GM21619 (cell line): ENCODE measurements around the gene BRMS1.
"Not testable (repeated sequence)": the region's sequence is repeated elsewhere in the genome, so short reads cannot be mapped to it uniquely, and the experiment has no call there.

Experiments used
- ATAC-seq: cut with Tn5 transposase; IDR thresholded peaks from one replicate; pipeline ENCODE4 v1.9.1; 2021; ENCODE audit not compliant: unreplicated experiment

The BRMS1 gene

DNA sequence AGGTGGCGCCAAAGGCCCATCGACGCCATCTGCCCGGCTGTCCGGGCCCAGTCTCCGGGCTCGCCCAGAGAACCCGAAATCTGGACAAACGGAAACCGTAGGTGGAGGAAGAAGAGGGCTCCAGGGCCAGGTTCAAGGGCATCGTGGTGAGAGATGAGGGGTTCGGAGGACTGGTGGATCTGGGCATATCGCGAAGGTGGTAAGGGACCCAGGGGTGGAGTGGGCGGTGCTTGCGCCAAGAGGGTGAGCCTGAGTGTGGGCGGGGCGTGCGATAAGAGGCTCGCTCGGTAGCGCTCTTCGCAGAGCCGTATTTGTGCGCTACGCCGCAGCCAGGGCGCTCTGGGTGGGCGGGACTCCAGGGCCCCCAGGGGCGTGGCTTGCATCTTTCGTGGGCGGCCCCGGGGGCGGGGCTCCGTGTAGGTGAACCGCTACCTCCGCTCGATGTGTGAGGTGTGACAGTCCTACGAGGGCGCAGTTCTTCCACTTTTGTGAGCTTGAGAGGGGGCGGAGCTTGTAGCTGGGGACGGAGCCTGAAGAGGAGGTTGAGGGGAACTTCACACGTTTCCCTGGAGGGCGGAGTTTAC is 32.8 kb downstream of the BRMS1 start:
- peak; percentile 67 for ATAC-seq

DNA sequence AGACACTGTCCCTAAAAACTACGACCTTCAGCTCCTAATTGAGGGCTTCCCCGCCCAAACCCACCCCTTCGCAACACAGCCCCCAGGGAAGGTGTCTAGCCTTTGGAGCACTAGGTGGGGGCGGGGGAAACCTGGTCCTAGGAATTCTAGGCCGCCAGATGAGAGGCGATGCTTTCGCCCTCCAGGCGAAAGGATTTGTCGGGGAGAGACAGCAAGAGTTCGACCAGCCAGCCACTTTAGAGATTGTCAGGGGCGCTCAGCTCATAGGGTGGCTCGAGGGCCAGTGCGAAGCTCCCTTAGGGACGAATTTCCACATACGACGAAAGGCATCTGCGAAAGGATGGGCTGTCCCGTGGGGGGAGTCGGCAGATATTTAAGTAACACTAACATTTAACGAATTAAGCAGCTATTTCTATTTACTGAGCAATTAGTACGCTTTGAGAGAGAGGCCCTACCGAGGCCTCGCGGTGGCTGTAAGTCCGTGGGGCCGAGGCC is 33.4 kb downstream of the BRMS1 start:
- ATAC-seq: peak; percentile 2

DNA sequence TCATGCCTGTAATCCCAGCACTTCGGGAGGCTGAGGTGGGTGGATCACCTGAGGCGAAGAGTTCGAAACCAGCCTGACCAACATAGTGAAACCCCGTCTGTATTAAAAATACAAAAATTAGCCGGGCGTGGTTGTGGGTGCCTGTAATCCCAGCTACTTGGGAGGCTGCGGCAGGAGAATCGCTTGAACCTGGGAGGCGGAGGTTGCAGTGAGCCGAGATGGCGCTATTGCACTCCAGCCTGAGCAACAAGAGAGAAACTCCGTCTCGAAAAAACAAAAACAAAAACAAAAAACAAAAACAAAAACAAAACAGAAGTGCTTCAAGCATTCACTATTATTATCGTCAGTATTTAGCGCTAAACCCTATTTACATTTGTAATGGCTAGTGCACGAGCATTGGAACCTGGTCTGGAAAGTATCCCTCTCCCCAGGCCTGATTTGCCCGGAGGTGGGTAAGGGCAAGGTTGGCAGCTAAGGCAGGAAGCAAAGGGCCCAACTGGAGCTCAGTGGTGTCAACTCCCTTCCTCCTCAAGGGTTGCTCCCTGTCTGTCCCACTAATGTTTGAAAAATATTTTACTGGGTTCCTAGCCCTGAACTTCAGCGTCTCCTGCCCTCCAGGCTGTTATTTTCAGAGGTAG is 34.0 kb downstream of the BRMS1 start:
- ATAC-seq: not testable (repeated sequence)

DNA sequence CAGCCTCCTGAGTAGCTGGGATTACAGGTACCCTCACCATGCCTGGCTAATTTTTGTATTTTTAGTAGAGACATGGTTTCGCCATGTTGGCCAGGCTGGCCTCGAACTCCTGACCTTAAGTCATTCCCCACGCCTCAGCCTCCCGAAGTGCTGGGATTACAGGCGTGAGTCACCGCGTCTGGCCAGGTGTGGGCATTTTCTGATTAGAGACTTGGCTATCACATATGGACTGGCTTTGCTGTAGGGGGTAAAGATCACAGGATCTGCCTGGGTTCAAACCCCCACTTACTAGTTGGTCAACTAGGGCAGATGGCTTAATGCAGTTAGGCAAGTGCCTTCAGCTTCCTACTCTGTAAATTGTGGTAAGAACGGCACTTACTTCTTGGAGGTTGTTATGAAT is 34.6 kb downstream of the BRMS1 start:
- no peak for ATAC-seq

DNA sequence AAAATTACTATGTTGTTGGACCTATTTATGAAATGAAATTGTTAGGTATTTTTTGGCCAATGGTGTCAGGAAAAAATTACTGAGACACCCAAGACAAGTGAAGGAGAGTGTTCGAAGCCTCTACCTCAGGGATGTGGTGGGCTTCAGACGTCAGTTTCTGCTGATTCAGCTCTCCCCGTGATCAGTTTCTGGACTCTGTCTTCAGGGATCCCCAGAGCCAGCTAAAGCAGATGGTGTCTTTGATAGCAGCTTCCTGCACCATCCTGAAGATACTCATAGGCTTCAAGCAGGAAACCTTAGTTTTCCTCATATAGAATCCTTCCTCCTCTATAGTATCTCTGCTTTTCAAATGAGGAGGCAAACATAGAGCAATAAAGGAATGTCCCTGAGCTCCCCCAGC is 35.4 kb downstream of the BRMS1 start:
- no peak for ATAC-seq

DNA sequence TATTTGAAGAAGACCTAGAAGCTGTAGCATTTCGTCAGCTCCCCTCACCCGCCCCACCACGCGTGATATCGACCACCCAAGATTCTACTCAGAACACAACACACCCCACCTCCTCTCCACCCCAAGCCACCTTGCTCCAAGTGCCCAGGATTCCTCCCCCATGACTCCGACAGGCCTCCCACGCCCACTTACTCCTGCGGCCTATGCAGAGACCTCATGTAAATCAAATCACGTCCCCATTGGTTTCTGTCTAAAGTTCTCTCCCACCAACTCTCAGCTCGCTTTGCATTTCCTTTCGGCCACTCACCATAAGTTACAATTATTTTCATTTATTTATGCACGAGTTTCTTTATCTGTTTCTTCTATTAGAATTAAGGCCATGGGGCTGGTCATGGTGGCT is 42.2 kb downstream of the BRMS1 start:
- no peak for ATAC-seq

DNA sequence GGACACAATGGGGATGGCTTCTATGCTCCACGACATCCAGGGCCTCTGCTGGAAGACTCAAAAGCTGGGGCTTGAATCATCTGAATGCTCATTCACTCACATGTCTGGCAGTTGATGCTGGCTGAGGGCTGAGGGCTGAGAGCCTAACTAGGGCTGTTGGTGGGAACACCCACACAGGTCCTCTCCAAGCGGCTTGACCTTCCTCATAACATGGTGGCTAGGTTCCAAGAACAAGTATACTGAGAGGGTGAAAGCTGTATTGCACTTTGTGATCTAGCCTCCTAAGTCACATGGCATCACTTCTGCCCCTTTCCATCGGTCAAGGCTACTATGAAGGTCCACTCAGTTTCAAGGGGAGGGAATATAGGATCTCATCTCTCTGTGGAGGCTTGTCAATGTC is 45.7 kb downstream of the BRMS1 start:
- ATAC-seq: no peak

DNA sequence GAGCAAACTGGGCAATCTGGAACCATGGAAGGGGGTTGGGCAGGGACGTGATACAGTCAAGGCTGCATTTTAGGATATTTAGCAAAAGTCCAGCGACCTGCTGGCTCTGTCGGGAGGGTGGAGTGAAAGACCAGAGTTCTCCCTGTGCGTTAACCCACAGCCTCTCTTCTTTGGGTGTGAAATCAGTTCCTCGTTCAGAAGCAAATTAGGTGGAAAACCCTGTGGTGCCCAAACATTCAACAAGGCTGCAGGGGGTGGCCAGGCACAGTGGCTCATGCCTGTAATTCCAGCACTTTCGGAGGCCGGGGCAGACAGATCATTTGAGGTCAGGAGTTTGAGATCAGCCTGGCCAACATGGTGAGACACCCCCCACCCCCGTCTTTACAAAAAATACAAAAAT is 47.3 kb downstream of the BRMS1 start:
- no peak for ATAC-seq

DNA sequence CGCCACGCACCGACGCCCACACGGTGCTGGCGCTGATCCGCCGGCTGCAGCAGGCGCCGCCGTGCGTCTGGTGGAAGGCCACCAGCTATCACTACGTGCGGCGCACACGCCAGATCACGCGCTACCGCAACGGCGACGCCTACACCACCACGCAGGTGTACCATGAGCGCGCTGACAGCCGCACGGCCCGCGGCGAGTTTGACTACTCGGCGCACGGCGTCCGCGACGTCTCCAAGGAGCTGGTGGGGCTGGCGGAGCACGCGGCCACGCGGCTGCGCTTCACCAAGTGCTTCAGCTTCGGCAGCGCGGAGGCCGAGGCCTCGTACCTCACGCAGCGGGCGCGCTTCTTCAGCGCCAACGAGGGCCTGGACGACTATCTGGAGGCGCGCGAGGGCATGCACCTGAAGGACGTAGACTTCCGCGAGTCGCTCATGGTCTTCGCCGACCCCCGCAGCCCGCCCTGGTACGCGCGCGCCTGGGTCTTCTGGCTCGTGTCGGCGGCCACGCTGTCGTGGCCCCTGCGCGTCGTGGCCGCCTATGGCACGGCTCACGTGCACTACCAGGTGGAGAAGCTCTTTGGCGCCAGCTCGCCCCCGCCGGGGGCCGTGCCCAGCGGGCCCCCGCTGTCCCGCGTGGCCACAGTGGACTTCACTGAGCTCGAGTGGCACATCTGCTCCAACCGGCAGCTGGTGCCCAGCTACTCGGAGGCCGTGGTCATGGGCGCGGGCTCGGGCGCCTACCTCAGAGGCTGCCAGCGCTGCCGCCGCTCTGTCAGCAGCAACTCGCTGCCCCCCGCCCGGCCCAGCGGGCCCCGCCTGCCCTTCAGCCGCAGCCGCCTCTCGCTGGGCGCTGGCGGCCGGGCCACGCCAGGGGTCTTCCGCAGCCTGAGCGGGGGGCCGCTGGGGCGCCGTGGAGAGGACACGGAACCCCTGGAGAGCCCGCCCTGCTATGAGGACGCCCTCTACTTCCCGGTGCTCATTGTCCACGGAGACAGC is 50.0 kb downstream of the BRMS1 start:
- ATAC-seq: no peak

DNA sequence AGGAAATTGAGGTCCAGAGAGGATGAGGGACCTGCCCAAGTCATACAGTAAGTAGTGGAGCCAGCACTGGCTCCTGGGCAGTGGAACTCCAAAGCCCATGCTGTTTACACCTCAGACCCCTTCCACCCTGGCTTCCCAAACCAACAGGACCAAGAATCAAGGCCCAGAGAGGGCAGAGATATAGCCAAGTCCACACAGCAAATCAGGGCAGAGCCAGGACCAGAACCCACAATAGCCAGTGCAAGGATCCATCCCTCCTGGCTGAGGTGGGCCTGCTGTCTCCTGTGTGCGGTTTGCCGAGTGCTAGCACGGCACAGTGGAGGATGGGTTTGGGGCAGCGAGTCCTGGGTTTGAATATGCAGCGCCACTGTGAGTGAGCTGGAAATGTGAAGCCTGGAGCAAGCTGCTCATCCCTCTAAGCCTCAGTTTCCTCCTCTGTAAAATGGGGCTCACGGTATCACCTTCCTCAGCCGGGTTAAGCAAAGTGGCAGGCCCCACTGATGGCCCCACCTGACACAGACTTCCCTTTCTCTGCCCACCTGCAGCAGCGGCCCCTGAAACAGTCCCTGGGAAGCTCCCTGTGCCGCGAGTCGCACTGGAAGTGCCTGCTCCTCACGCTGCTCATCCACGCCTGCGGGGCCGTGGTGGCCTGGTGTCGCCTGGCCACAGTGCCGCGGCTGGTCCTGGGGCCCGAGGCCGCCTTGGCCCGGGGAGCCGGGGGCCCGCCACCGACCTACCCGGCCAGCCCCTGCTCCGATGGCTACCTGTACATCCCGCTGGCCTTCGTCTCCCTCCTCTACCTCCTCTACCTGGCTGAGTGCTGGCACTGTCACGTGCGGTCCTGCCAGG is 50.9 kb downstream of the BRMS1 start:
- no peak for ATAC-seq

DNA sequence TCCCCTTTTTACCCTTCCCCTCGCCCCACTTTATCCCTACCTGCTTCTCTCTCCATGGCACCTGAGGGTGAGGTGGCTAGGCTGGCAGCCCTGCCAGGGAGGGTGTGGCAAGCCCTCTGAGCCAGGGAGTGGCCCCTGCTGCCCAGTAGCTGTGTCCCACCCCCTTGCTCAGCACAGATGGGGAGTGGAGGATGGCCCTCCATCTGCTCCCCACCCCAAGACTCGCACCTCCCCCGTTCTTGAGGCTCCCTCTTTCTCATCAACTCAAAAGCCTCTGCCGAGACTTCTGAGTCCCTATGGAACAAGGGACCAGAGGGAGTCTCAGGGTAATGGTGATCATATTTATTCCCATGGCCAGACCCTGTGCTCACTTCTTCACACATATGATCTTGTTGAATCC is 51.6 kb downstream of the BRMS1 start:
- ATAC-seq: no peak

DNA sequence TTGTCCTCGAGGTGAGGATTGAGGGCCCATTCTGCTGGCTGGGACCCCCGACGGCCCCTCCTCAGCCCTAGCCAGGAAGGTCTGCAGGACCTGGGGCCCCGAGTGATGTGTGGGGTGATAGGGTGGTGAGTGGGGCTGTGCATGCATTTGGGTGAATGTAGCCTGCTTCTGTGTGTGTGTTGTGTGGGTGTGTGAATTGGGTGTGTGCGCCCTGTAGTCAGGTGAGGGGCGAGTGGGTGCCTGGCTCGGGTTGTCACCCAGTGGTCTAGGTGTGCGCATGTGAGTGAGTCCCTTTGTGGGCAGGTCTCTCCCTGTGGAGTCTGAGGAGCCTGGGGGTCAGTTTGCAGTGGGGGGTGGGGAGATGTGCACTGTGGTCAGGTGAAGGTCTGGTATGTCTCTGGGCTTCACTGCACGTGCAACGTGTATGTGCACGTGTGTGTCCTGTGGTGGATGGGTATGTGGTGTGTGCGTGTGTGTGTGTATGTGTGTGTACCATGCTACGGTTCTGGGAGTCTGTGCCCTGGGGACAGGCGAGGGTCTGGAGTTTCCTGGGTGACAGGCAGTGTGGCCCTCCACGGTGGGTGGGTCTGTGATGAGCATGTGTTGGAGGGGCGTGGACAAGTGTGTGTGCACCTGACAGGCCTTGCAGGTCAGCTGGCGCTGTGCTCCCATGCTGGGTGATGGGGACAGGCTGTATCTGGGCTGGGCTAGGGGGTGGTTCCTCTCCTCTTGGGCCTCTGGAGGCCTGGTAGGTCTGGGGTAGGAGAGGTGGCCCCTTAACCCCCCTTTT is 52.2 kb downstream of the BRMS1 start:
- ATAC-seq: no peak

DNA sequence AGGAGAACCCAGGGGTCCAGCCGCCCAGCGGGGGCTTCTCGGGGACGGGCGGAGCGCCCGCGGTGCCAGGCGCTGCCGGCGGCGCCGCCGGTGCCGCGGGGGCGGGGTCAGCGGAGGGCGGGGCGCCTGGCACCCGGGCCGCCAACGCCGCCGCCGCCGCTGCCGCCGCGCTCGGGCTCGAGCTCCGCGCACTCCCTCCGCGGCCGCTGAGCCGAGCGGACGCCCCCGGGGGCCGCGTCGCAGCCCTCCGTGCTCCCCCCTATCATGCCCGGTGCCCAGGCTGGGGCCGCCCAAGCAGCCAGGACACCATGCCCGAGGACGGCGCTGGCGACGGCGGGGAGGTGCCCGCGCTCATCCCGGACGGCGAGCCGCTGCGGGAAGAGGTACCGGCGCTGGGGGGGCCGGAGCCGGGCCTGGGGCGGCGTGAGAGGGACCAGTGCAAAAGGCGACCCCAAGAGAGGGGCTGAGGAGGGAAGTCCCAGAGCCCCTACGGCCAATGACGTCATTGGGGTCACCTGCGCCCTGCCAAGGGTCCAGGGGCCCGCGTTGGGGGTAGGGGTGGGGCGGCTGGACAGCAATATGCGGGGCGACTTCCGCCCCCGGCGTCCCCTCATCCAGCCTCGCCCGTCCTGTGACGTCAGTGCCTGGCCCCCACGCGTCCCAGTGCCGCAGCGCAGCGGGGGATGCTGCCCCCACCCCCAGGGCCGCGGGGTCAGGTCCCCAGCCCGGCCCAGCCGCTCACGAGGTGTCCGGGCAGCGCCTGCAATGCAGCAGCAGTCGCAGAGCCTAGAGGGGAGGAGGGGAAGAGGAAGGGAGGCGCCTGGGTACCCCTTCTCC is 53.0 kb downstream of the BRMS1 start, which contains the start of gene TMEM151A:
Gene TMEM151A, plus strand, starts transcription at position 189 of the 837 bp plus-strand sequence. Its CDS starts 120 bp downstream, at position 309.
- no peak for ATAC-seq

DNA sequence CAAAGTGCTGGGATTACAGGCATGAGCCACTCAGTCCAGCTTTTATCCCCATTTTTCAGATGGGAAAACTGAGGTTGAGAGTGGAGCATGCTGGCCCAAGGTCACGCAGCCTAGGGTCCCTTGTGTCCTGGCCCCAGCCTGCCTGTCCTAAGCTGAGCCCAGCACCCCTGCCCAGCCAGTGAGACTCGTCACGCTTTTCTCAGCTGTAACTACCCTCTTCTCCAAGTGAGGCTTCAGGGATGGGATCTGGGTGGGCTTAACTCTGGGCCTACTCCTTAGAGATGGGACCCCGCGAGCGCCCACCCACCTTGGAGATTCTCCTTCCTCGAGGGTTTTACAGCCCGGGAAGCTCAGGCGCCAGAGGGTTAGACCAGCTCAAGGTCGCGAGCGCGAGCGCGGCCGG is 53.6 kb downstream of the BRMS1 start:
- no peak for ATAC-seq

DNA sequence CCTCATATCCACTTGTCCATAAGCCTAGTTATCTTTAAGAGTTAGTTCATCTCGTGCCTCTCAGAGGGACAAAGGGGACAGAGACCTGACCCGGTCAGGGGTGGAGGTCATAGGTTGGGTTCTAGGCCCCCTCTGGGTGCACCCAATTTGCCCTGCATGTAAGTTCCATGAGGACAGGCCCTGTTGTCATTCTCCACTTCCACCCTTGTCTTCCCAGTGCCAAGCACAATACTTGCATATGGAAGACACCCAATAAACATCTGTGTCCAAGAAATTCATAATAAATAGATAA is 54.6 kb downstream of the BRMS1 start:
- ATAC-seq: no peak

DNA sequence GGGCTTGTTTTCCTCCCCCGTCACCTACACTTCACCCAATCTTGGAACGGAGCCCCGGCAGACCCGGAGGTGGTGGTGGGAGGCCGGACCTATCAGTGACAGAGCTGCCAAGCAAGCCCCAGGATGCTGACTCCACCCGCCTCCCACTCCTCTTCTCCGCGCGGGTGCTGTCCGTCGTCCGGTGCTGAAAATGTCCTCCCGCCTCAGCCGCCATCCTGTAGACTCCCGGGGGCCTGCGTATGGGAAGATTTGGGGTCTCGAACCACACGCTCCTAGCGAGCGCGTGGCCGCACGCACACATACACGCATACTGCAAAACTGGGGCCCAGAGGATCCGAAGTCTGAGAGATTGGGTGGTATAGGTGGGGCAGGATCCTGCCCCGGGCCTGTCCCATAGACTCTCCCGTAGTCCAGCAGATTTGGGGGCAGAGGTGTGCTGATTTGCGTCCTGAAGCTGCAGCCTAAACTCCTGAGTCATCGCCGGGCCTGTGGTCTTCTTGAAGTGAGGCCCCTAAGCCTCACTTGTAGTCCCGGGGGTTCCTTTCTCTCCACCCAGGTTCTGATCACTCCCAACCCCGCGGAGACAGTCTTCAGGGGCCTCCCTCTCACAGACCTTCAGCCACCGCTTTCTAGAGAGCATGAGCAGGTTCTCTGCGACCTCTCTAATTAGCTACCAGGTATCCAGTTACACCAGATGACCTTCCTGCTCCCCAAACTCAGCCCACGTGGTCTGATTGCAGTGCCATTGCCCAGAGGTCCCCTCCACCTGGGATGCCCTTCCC is 55.2 kb downstream of the BRMS1 start:
- ATAC-seq: peak; percentile 36

DNA sequence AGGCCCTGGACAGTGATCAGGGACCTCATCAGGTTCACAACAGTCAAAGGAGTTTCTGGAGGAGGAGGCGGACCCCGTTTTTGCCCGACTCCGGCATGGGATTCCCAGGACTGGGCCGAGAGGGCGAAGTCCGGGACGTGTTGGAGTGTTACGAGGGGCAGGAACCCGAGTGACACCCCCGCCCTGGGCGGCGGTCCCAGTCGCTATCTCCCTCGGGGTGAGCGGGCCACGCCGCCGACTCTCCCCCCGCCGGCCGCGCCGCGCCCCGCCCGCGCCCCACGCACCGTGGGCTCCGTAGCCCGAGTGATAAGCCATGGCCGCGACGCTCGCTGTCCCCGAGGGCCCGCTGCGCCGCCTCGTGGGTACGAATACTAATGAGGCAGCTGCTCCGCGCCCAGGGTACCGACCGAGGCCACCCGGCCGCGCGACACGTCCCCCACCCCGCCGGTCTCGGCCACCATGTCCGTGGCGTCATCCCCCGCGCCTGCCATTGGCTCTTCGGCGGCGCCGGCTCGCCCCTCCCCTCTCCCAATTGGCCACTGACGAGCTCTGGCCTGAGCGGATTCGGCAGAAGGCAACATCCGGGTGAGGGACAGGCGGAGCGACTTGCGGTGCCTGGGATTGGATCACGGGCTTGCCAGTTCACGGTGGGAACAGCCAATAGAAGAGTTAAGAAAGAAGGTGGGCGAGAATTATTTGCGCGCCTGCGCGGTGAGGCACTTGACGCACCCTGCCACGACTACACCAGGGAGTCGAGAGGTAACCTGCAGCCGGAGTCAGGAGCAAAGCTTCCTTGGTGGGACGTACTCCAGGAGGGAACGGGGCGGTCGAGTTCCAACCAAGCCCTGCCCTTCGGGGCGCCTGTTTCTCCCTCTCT is 56.0 kb downstream of the BRMS1 start, which contains the start of gene YIF1A:
Gene YIF1A, minus strand, starts transcription at position 473 of the 877 bp plus-strand sequence. Its CDS starts 158 bp downstream, at position 315.
- ATAC-seq: peak; percentile 87
